Myocyte (in vitro differentiated cells): ENCODE data around the gene SORCS1. TPM values are rescaled to one million over a fixed set of nuclear protein-coding genes. Genes with fewer than 3 reads are reported as not detected.

Experiments
- DNase-seq: peaks from one replicate; pipeline ENCODE4 v3.0.0-alpha.2; 2012; ENCODE audit warnings: low read depth
- total RNA-seq: library from RNA; depleted of rRNA; stranded (reverse); fragments of >200 nt; gene quantifications from 2 replicates; pipeline ENCODE4 v1.2.3, GENCODE V29; 2014

Gene SORCS1
- total RNA-seq, 1 donor from 2014 or later, result not detected

DNA sequence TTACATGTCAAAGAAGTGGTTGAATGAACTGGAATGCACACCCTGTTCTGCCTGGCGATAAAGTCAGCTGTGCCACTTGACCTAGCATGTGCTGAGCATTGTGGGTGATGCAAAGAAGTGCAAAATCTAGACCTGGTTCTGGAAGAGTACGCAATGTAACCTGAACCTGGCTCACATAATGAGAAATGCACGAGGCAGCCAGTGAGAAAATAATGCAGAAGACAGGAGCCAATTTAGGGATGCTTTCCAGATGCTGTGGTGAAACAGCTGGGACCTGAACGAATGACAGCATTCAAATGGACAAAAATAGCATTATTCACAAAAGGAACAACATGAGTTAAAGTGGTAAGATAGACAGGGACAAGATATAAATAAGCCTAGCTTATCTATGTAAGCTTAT, 402.6 kb downstream of the SORCS1 start:
- no peak for DNase-seq

DNA sequence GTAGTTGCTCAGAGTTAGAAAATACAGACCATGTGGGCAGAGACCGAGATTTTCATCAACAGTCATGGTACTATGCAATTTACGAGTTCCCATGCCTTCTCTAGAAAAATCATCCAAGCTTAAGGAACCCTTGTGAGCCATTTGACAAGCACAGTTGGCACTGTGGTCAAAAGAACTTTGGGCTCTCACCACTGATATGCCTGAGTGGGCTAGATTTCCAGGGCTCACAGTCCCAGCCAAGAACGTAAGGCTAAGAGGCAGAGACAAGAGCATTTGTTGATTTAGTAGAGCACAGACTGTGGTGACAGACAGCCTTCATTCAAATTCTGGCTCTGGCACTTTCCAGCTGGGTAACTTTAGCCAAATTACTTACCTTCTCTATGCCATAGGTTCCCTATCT, 407.0 kb downstream of the SORCS1 start:
- no peak for DNase-seq

DNA sequence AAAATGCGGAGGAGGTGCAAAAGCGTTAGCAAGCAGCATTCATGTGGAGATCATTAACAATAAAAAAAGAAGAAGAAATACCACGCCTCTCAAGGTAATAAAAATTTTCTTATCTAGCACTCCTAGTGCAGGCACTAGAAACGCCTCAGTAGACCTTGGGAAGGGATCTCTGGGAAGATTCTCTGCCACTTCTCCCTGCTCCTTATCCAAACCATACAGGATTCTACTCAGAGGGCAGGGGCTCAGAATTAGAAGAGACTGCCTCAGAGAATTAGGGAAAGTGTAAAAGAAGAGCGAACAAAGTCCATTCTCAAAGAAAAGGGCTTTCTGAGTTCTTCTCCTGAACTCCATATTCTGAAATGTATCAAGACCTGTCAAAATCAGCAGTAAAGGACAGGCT, 413.4 kb downstream of the SORCS1 start:
- DNase-seq, result no peak

DNA sequence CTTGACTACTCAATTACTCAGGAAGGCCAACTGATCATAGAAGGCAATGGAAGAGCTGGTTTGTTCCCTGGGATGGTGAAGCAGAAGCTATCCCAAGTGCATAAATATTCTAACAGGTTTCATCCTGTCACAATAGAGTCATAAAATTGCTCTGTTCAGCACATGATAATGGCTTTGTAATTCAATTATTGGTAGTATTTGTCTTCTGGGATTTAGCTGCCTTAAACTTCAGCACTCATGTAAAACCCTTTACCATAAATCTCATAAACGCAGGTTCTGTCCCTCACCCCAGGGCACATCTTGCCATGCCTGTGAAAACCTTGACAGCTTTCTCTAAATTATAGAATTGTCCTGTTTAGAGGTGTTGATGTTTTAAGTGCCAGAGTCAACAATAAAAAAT, 417.6 kb downstream of the SORCS1 start:
- DNase-seq, result no peak

DNA sequence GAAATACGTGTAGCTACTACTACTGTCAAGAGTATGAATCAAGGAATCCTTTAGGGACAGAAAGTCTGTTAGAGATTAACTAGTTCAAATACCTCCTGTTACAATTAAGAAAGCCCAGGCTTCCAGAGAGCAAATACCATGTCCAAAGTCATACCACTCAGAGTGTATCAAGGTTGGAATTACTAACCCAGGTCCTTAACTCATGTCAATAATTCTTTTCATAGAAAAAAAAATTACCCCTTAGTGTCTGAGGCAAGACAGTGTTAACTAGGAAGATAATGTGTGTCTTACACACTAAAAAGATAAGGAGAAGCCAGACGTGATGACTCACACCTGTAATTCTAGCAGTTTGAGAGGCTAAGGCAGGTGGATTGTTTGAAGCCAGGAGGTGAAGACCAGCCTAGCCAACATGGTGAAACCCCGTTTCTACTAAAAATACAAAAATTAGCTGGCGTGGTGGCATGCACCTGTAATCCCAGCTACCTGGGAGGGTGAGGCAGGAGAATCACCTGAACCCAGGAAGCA, 423.4 kb downstream of the SORCS1 start:
- DNase-seq, result no peak

DNA sequence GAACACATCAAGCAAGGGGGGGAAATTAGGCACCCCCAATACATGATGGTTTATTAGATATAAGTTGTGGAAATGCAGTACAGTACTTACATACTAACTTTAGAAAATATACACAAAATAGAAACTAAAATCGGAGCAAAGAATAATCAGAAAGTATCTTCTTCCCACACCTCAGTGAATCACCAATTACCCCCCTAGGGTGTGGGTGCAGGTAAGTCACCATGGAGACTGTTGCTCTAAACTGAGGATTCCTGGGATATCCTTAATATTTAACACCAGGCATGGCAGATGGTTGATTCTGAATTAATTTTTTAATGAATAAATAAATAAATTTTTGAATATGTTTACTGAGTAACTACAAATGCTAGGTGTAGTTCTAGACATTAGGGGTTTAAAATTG, 424.4 kb downstream of the SORCS1 start:
- no peak for DNase-seq

DNA sequence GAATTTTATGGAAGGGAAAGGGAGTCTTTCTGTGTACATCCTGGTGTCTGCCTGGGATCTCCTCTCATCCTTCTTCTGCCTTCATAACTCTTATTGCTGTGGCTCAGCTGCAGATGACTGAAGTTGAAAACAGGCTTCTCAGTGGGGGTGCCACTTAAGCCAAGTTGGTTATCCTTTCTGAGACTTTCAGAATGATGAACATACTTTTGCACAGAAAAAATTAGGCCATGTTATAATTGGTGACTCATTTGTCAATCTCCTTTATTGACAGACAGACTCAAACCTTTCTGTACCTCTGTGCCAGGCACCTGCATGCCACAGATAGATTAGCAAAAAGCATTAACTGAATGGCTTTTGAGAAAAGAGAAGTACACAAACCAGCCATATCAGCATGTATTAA, 430.3 kb downstream of the SORCS1 start:
- DNase-seq, result no peak

DNA sequence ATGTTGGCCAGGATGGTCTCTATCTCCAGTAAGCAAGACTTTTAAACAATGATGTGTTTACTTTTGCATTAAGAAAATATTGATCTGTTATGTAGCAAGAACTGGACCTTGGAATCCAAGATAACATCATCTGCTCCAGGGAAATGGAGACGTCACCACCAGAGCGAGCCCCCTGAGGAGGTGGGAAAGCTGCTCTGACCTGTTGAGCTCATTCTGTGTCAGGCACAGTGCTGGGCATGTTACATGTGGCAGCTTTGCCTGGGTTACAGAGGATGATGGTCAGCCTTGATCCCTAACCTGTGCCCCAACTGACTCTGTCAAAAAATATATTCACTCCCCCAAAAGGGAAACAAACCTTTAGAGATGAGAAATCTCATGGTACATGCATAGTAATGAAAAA, 436.3 kb downstream of the SORCS1 start:
- no peak for DNase-seq

DNA sequence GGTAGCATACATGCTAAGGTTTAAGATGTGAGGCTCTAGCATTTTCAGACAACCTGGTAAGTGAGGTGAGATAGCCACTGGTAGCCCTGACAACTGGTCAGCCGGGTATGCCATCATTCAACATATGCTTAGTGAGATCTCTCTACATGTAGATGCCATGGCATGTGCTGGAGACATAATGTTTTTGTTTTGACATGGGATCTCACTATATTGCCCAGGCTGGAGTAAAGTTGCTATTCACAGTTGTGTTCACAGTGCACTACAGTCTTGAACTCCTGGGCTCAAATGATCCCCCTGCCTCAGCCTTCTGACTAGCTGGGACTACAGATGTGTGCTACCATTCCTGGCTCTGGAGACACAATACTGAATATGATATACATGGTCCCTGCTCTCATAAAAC, 437.3 kb downstream of the SORCS1 start:
- no peak for DNase-seq

DNA sequence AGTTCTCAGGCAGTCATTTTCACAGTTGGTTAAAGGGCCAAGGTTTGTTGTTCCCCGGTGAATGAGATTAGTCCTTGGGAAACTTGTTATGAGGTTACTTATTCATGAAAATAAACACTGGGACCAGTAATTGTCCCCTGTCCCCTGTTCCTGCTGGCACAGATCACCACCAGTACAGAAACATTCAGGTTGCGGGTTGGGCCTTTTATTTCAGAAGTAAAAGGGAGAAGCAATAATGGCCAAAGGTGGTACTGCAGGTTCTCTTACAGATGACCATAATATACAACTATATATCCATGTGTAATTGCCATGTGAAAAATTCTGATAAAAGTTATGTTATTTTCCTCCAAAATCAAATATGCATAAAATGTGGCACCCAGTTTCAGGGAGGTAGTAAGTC, 442.0 kb downstream of the SORCS1 start:
- DNase-seq, result no peak

DNA sequence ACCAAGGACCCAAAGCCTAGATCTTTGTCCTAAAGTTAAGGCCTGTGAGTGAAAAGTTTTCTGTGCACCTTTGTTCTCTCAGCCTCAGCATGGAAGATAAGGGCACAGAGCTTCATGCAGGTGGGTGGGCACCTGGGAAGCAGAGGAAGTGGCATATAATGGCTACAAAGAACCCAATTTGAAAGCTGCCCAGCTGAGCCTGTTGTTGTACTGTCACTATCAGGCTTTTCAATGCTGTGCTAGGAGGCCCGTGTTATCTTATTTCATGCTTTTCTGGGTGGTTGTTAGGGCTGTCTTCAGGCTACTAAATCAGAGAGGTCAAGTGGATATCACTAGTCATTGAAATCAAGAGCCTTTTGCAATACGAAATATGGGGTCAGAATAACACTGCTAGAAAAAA, 443.8 kb downstream of the SORCS1 start:
- no peak for DNase-seq

DNA sequence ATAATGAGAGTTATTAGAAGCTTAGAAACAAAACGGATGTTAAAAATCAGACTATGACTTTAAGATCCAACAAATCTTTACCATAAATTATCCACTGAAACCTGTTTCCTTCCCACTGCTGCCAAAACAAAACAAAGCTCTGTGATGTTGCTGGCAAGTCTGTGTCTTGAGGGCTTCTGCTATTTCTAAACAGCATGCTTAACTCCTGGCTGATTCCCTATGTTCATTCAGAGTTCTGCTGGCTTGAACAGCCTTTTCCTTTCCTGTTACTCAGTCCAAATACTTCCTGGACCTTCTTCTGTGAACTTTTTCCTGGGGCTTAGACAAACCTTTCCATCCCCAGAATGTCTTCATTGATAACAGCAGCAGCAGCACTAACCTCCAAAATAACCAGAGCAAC, 448.1 kb downstream of the SORCS1 start:
- DNase-seq, result no peak

DNA sequence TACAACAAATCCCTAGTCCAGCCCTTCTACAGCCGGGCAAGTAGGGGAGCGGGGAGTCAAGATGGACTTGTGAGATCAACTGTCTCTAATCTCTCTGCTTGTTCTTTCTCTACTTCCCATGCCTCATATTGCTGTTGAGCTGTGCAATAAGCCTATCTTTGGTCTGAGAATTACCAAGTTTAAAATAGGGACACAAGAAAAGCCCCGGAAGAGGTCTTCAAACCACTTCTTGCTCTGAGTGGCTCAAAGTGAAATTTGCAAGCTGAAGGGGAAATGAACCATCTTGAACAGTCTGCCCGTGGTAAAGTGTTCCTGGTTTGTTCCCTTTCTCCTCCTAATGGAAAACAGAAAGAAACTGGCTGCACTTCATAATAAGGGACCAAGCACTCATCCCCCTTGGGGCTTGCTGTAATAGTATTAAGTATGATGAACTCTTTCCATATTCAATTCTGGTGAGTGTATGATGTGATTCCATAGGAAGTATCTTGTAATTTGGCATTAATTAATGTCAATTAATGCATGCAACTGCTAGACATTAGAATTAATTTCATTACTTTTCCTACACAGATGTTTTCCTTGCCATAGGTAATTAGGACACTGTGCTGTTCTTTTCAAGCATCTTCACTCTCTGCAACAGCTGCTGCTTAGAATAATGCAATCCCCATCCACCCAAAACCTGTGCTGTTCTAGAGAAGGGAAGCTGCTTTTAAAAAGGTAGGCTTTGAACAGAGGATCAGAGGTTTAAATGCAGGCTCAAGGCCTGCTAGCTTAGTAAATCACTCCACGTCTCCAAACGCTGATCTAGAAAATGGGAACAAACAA, 449.6 kb downstream of the SORCS1 start:
- DNase-seq, result no peak

DNA sequence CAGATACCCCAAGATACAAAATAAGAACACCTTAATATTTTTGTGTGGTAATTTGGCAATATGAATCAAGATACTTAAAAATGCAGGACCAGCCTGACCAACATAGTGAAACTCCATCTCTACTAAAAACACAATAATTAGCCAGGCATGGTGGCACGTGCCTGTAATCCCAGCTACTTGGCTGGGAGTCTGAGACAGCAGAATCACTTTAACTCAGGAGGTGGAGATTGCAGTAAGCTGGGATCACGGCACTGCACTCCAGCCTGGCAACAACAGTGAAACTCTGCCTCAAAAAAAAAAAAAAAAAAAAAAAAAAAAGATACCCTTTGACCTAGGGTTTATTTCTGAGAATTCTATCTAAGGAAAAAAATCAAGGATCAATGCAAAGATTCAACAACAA, 450.7 kb downstream of the SORCS1 start:
- DNase-seq, result no peak

DNA sequence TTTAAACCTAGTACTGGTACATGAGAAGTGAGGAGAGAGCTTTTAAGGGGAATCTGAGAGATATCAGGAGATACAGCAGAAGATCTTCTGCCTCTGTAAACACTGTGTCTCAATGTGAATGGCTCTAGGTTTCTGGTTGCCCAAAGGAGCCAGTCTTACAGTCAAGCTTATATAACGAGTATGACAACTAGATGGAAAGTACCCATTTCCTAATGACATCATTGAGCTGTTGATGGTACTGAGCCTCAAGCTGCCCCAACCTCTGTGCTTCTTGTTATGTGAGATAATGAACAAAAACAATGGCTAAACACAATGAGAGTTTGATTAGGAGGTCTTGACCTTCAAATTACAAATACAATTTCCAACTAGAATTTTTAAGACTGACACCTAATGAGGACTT, 451.5 kb downstream of the SORCS1 start:
- DNase-seq, result no peak

DNA sequence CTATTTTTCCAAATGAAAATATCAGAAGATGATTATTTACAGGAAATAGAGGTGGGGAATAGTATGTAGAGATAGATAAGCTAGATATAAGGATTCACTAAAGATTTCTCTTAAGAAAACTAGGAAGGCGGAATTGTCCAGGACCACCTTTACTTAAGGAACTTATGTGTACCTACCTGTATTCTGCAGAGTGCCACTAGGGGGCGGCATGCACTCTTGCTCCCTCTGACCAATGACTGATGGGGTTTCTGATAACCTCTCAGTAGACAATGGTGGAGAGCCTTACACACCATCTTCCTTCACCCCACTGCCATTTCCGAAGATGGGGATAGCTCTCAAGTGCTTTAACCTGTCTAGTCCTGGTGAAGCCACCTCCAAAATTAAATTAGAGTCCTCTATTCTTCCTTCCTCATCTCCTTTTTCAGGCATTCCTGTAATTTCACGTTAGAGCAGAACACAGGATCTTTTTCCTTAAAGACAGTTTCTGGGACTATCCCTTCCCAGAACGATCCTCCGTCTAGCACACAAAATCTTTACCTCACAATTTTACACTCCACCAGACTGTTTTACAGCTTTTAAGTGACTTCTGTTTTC, 453.1 kb downstream of the SORCS1 start:
- DNase-seq, result no peak

DNA sequence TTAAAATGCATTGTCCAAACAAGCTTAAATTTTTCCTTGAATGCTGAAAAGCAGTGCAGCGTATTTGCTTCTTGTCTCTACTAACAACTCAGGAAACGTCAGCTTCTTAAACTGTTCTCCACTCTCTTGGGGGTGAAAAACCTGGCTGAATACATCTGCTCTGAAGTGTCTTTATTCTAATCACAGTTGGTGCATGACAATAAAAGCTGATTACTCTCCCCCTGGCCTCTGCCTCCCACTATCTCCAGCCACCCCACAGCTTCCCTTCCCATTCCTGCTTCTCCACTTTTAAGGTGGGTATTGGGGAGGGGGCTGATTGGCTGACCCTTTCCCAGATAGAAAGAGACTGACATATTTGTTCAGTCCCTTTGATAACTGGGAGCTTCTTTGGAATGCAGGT, 456.0 kb downstream of the SORCS1 start:
- DNase-seq, result no peak

DNA sequence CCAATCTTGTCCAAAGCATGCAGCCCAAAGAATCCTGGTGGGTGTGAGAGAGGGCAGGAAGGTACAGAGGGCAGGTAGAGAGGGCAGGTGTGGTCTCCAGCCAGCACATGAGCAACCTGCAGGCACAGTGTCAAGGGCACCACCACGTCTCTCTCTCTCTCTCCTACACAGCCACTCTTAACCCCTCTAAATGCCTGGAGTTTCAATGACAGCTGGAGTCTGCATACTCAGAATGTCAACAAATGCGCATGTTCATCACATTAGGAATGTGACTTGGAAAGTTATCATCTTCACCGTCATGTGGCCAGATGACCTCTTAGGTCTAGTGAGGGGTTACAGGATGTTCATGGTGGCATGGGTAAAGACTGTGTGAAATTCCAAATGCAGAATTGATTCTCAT, 456.8 kb downstream of the SORCS1 start:
- no peak for DNase-seq

DNA sequence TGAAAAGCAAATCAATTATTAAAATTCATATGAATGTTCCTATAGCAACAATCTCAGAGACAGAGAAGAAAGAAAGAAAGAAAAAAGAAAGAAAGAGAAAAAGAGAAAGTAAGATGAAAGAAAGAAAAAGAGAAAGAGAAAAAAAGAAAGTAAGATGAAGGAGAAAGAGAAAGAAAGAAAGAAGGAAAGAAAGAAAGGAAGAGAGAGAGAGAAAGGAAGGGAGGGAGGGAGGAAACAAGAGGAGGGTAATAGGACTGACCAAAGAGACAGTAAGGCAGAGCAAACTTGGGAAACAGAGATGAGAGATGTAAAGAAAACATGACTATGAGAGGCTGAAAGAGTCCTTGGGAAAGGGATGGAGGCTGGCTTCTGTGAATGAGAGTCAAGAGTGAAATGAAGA, 458.4 kb downstream of the SORCS1 start:
- DNase-seq, result no peak

DNA sequence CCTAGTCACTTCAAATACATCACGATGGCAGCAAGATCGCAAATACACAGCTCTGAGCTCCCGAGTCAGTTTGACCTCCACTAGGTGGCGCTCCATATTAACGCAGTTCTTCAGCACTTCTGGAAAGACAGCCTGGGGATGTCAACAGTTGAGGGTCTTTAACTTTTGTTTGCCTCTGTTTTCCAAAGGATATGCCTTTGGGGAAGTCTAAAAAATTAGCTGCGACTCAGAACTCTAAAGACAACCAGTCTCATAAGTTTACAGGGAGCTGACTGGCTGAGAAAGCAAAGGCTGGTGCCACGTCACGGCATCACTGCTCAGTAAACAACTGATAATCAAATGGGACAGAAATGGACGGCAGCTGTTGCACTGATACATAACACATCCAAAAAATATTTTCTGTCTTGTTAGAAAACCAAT, 458.8 kb downstream of the SORCS1 start:
- peak; percentile 27 for DNase-seq

DNA sequence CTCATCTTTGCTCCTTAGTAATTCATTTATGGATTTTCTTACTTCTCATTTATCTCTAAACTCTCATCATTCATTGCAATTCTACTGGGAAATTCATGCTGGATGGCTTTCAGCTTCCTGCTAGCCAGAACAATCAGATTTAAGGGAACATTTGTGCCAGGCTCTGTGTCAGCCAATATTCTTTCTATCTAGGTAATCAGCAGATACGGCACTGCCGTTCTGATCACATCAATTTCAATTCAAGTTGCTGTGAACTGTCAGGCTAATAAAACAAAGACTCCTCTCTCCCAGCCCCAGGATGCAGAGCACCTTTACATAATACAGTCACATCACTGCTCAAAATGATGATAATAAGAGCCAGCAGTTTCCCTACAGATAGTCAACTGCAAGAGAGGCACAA, 468.3 kb downstream of the SORCS1 start:
- no peak for DNase-seq

DNA sequence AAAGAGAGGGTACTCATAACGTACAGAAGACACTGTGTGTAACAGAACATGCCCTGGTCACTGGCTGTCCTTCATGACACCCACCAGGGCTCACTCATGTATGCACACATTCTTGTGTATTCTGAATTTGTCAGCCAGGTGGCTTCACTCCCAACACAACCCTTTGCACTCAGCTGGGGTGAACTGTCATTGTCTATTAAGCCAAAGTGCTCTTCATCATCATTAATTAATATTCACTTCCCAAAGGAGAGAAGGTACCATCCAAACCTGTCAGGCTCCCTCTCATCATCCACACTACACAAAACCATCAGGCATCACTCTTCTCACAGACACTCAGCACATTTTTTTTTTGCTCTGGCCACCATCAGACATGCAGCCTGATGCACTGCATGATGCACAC, 469.8 kb downstream of the SORCS1 start:
- no peak for DNase-seq

DNA sequence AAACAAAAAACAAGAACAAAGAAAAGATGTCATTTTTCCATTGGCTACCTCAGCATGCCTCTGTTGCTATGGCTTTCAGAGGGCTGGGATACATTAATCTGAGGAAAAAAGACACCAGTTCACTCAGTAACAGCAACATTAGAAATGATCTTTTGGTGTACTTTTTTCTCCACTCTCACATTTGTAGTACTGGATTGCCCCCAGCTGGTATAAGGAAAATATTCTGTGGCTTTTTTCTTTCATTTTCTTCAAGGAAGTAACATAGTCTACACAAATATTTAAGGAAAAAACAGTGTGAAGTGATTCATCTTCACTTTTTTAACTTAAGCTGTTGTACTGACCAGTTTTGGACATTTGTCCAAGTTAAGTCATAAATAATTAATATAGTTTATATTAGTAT, 482.3 kb downstream of the SORCS1 start:
- no peak for DNase-seq
